Epidermal melanocyte (primary cell): ENCODE results near the gene LDHAL6A.
"Not testable (repeated sequence)": the region's sequence is repeated elsewhere in the genome, so short reads cannot be mapped to it uniquely, and the experiment has no call there.

Experiments used
- DNase-seq: peaks from one replicate; pipeline ENCODE4 v3.0.0; 2011; ENCODE audit warnings: low spot score; ENCODE audit not compliant: insufficient read length

Gene LDHAL6A

GRCh38 chr11:18455686-18456372, at the start of gene LDHAL6A:
LDHAL6A (plus strand) TSS chr11:18455856; CDS start chr11:18456681, 825 bp downstream.
- DNase-seq = no peak

DNA sequence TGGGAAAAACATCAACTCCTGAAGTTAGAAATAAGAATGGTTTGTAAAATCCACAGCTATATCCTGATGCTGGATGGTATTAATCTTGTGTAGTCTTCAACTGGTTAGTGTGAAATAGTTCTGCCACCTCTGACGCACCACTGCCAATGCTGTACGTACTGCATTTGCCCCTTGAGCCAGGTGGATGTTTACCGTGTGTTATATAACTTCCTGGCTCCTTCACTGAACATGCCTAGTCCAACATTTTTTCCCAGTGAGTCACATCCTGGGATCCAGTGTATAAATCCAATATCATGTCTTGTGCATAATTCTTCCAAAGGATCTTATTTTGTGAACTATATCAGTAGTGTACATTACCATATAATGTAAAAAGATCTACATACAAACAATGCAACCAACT, 48.3 kb upstream of the LDHAL6A start:
- not testable (repeated sequence) for DNase-seq

DNA sequence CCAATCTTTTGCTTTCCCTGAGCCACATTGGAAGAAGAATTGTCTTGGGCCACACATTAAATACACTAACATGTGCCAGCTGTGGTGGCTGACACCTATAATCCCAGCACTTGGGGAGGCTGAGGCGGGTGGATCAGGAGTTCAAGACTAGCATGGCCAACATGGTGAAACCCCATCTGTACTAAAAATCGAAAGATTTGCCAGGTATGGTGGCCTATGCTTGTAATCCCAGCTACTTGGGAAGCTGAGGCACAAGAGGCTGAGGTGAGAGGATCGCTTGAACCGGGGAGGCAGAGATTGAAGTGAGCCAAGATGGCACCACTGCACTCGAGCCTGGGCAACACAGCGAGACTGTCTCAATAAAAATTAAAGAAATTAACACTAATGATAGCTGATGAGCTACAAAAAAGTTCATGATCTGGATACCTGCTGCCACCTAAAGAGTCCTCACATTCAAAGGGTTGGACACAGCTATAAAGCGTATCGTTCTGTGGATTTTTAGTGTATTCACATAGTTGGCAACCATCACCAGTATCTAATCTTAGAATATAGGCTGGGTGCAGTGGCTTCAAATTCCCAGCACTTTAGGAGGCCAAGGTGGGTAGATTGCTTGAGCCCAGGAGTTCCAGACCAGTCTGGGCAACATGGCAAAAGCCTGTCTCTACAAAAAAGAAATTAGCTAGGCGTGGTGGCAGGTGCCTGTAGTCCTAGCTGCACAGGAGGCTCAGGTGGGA, 46.9 kb upstream of the LDHAL6A start:
- DNase-seq = no peak

DNA sequence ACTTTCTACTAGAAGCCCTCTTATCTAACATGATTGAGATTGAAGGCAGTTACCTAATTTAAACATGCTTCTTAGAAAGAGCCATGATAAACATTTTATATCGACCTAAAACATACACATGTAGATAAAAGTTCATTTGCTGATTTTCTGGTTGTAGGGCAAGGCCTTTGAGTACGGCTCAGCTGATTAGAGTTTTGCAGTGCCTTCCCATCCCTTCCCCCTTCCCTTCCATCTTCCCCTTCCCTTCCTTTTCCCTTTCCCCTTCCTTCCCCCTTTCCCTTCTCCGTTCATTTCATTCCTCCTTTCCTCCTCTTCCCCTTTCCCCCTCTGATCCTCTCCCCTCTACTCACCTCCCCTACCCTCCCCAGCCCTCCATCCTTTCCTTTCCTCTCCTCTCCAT, 39.2 kb upstream of the LDHAL6A start:
- DNase-seq = no peak

DNA sequence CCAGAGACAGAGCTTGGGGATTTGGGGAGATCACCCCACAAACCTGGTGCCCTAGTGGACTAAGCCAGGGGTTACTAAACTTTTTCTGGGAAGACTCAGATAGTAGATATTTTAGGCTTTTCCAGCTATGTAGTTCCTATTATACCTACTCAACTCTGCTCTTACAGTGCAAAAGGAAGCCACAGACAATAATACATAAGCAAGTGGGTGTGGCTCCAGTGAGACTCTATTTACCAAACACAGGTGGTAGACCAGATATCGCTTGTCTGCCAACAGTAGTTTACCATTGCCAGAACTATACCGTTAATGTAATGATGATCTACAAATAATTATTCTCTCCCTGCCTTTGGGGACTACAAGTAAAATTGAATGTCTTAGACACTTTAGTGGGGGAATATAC, 36.6 kb upstream of the LDHAL6A start:
- DNase-seq = no peak

DNA sequence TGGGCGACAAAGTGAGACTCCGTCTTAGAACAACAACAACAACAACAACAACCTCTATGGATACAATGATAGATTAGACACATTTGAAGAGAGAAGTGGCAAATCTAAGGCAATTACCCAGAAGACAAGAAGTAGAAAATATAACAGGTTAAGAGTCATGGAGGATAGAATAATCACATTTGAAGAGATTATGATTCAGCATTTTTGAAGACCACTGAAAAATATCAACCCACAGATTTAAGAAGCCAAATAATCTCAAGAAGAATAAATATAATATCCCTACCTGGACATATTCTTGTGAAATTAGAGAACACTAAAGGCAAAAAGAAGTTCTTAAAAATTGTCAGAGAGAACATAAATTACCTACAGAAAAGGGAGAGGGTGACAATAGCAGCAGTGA, 35.6 kb upstream of the LDHAL6A start:
- DNase-seq = no peak

- no peak for DNase-seq
These were observed 28.4 kb upstream of the LDHAL6A start for GRCh38 chr11:18427240-18427639.

- no peak for DNase-seq
These were observed 26.3 kb upstream of the LDHAL6A start for GRCh38 chr11:18429332-18429731.

GRCh38 chr11:18438691-18439090, 17.0 kb upstream of the LDHAL6A start:
- no peak for DNase-seq

GRCh38 chr11:18449251-18449650, 6.4 kb upstream of the LDHAL6A start:
- no peak for DNase-seq

- DNase-seq = no peak
These were observed 2.7 kb upstream of the LDHAL6A start for GRCh38 chr11:18452927-18453326.

- DNase-seq = no peak
These were observed 1.8 kb downstream of the LDHAL6A start for GRCh38 chr11:18457450-18457849.

- DNase-seq = no peak
These were observed 4.0 kb downstream of the LDHAL6A start for GRCh38 chr11:18459634-18460033.

DNA sequence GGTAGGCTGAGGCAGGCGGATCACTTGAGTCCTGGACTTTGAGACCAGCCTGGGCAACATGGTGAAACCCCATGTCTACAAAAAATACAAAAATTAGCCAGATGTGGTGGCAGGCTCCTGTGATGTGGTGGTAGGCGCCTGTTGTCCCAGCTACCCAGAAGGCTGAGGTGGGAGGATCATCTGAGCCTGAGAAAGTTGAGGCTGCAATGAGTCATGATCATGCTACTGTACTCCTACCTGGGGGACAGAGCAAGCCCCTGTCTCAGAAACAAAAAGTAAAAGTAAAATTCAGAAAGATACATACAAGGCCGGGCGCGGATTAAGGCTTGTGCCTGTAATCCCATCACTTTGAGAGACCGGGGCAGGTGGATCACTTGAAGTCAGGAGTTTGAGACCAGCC, 6.3 kb downstream of the LDHAL6A start:
- no peak for DNase-seq

GRCh38 chr11:18463439-18463838, 7.8 kb downstream of the LDHAL6A start:
- no peak for DNase-seq

- DNase-seq = no peak
These were observed 10.7 kb downstream of the LDHAL6A start for GRCh38 chr11:18466402-18466801.

DNA sequence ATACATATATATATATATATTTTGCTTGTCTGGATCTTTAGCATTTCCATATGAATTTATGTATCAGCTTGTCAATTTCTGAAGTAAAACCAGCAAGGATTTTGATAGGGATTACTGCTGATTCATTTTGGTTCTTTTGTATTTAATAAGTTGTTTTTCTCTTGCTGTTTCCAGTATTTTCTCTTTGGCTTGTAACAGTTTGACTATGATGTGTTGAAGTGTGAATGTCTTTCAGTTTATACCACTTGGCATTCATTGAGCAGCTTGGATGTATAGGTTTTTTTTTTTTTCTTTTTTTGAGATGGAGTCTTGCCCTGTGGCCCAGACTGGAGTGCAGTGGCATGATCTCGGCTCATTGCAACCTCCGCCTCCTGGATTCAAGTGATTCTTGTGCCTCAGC, 12.4 kb downstream of the LDHAL6A start:
- DNase-seq = no peak

DNA sequence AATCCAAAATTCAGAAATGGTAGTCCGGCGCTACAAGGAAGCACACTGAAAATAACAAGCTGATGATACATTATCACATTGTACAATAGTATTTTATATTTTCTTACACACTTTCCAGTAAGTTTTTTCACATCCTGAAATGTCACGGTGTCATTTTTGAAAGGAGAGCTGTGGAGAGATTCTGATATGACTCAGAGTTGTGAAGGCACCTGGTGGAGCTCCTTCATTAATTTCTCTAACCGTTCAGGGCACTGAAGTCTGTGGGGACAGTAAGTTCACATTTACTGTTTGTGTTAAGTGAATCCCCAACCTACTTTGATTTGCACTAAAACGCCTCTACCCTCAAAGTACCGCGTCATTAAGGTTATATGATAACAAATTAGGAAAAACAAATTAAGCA, 13.3 kb downstream of the LDHAL6A start:
- DNase-seq = no peak

- DNase-seq = no peak
These were observed 16.3 kb downstream of the LDHAL6A start for GRCh38 chr11:18471995-18472394.

DNA sequence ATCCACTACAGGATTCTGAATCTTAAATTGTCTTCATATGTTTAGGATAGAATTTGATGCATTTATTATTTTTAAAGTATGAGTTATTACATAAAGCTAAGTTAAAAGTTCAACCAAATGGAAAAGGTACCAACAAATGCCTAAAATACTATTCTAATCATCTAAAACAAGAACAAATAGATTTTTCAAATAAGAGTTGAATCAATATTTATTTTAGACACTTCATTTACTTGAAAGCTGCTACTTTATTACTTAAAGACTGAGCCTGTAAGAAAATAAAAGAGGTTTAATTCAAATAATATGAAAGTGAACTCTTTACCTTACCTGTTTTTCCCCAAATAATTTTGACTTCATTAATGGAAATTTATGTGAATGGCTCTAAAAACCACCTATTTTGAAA, 16.9 kb downstream of the LDHAL6A start:
- DNase-seq = no peak

GRCh38 chr11:18479063-18479462, 23.4 kb downstream of the LDHAL6A start:
- no peak for DNase-seq

GRCh38 chr11:18485913-18486528, 30.4 kb downstream of the LDHAL6A start:
- no peak for DNase-seq

DNA sequence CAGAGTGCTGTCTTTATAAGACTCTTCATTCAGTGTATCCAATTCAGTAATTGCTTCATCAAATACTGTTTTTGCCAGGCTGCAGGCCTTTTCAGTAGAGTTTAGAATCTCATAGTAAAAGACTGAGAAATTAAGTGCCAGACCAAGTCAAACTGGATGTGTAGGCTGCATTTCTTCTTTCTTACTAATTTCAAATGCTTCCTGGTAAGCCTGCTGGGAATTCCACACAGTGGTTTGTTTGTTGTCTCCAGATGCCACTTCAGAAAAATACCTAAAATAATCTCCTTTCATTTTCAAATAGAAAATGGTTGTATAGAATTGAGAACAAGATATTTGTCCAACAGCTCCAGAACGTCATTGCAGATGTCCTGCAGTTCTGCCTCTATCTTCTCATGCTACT, 34.7 kb downstream of the LDHAL6A start:
- no peak for DNase-seq
